Right ventricle myocardium inferior (tissue), 1 donor: ENCODE measurements around the gene SLF2. TPM values are rescaled to one million over a fixed set of nuclear protein-coding genes. Genes with fewer than 3 reads are reported as not detected.

ENCODE experiments used
- ATAC-seq: fragments of 200-7000 bp; cut with Tn5 transposase; one replicate; pipeline ENCODE4 v1.9.1; 2020; ENCODE audit warnings: mild to moderate bottlenecking, moderate library complexity
- DNase-seq: peaks from one replicate; pipeline ENCODE4 v3.0.0; 2021; ENCODE audit errors: missing footprints
- intact Hi-C: fragments of 100-400 bp; cut with DNase I; formaldehyde crosslinking; loops from one replicate; pipeline ENCODE4 v1.11.0; 2022
- long read RNA-seq: library from polyadenylated mRNA; unstranded; transcript quantifications from one replicate; pipeline ENCODE4 v2.0.0, GENCODE V29; 2021
- total RNA-seq: library from RNA; stranded (reverse); fragmentation: NEBNext Ultra II Directional; extraction: Animal tissue kit (Norgen Biotek cat#: 25700); gene quantifications from one replicate; pipeline ENCODE4 v1.2.1, GENCODE V29; 2021
- donor health status: DM: no; HTN: yes; CAD: no; lungs with severe emphysema.

The SLF2 gene, protein sequence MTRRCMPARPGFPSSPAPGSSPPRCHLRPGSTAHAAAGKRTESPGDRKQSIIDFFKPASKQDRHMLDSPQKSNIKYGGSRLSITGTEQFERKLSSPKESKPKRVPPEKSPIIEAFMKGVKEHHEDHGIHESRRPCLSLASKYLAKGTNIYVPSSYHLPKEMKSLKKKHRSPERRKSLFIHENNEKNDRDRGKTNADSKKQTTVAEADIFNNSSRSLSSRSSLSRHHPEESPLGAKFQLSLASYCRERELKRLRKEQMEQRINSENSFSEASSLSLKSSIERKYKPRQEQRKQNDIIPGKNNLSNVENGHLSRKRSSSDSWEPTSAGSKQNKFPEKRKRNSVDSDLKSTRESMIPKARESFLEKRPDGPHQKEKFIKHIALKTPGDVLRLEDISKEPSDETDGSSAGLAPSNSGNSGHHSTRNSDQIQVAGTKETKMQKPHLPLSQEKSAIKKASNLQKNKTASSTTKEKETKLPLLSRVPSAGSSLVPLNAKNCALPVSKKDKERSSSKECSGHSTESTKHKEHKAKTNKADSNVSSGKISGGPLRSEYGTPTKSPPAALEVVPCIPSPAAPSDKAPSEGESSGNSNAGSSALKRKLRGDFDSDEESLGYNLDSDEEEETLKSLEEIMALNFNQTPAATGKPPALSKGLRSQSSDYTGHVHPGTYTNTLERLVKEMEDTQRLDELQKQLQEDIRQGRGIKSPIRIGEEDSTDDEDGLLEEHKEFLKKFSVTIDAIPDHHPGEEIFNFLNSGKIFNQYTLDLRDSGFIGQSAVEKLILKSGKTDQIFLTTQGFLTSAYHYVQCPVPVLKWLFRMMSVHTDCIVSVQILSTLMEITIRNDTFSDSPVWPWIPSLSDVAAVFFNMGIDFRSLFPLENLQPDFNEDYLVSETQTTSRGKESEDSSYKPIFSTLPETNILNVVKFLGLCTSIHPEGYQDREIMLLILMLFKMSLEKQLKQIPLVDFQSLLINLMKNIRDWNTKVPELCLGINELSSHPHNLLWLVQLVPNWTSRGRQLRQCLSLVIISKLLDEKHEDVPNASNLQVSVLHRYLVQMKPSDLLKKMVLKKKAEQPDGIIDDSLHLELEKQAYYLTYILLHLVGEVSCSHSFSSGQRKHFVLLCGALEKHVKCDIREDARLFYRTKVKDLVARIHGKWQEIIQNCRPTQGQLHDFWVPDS
- total RNA-seq, result 17.0 TPM
- long read RNA-seq, partial matches to known transcripts, result 2 of 6 reads
- long read RNA-seq, other reads (novel, unspliced or antisense), result 4 of 6 reads

DNA sequence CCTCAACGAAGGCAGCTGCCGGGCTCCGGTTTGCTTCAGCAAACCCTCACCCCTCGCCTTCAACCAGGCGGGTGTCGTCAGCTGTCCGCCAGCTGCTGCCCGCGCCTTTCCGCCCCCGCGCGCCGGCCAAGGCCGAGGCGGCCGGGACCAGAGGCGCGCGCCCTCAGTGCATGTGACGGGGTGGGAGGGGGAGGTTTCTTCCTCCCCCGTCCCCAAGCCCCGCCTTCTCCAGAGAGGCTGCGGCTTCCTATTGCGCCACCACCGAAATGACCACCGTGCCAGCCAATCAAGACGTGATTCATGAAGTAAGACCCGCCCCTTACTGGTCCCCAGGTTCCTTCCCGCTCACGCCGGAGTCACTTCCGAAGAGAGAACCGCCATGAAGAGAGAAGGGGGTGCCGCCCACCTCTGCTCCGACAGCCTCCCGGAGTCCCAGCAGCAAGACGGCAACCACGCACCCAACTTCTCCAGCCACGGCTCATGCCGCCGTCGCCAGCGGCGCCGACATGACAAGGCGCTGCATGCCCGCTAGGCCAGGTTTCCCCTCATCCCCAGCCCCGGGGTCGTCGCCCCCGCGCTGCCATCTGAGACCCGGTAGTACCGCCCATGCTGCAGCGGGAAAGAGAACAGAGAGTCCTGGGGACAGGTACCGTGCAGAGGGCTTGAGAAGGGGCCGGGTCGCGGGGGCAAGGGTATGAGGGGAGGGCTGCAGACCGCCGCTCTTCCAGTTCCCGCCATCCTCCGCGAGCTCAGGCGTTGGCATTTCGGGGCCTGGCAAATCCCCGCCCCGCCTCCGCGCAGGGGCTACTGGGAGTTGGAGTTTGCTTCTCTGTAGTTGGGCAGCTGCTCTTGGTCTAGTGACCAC is at the start of gene SLF2:
SLF2 (plus strand) TSS at position 359 of the 865 bp plus-strand sequence; CDS start at position 507, 148 bp downstream.
- peak; percentile 98 for ATAC-seq
- intact Hi-C loops, result no loop called here
- DNase-seq, result peak; percentile 98

- ATAC-seq, result no peak
- intact Hi-C loops, result no loop called here
- DNase-seq, result peak; percentile 65
Measured at GRCh38 chr10:100863433-100863832, 49.3 kb upstream of the SLF2 start.

- ATAC-seq, result no peak
- peak; percentile 56 for DNase-seq
- intact Hi-C loops, result no loop called here
Measured at GRCh38 chr10:100864036-100864885, 48.5 kb upstream of the SLF2 start.

DNA sequence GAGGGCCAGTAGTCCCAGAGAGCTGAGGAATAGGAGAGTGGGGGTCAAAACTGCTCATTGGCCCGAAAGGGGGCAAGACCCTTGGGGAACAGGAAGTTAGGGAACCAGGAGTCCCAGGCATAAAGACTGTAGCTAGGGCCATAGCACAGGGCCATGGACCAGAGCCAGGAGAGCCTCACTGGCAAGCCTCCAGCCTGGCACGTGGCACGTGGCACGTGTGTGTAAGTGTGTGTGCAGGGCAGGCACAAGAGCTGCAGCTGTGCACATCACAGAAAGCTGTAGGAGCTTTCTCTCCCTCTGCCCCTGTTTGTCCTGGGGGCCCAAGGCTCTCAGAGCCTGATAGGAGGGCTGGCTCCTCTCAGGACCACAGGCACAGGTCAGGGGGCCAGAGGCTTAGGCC is 47.8 kb upstream of the SLF2 start:
- ATAC-seq, result no peak
- intact Hi-C loops, result no loop called here
- DNase-seq, result peak; percentile 28

GRCh38 chr10:100866010-100866409 is 46.8 kb upstream of the SLF2 start:
- intact Hi-C loops, result no loop called here
- ATAC-seq (no peak), DNase-seq (peak; percentile 37)

- intact Hi-C loops, result no loop called here
- no peak for ATAC-seq
- peak; percentile 59 for DNase-seq
Measured at GRCh38 chr10:100866575-100867098, 46.1 kb upstream of the SLF2 start.

DNA sequence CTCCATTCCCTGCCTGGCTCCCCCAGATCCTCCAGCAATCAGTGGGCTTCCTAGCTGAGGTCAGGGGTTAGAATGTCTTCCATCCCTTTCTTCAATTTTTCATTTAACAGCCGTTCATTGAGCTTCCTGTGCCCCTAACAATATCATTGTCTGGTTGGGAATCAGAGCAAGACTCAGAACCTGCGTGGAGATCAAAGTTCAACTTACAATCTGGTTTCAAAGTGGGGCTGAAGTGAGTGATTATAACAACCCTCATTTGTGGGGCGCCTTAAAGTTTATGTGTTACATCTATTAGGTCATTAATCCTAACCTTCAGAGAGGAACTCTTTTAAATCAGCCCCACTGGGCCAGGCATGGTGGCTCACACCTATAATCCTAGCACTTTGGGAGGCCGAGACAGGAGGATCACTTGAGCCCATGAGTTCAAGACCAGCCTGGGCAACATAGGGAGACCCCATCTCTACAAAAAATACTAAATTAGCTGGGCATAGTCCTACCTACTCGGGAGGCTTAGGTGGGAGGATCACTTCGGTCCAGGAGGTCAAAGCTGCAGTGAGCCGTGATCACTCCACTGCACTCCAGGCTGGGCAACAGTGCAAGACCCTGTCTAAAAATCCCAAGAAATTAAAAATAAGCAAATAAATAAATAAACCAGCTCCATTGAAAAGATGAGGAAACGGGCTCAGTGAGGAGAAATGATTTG is 45.4 kb upstream of the SLF2 start:
- ATAC-seq (no peak), DNase-seq (no peak)
- intact Hi-C loops, result no loop called here

DNA sequence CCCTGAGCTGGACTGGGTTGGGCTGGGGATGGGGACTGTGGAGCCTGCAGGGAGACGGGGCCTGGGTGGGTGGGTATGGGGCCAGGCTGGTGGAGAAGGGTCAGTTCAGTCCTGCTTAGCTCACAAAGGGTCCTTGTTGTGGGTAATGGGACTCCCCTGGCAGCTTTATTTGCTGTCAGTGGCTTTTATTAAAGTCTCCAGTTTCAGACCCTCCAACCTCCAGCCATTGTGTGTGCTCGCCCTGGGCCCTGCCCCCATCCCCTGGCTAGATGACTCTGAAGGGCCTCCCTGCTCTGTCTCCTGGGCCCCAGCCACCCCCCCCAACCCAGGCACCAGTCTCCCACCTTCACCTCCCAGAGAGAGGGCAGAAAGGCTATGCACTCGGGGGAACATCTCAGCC is 44.4 kb upstream of the SLF2 start:
- ATAC-seq (peak; percentile 11), DNase-seq (no peak)
- intact Hi-C loops, result no loop called here

GRCh38 chr10:100869399-100869798 is 43.4 kb upstream of the SLF2 start:
- intact Hi-C loops, result no loop called here
- DNase-seq (no peak), ATAC-seq (no peak)

DNA sequence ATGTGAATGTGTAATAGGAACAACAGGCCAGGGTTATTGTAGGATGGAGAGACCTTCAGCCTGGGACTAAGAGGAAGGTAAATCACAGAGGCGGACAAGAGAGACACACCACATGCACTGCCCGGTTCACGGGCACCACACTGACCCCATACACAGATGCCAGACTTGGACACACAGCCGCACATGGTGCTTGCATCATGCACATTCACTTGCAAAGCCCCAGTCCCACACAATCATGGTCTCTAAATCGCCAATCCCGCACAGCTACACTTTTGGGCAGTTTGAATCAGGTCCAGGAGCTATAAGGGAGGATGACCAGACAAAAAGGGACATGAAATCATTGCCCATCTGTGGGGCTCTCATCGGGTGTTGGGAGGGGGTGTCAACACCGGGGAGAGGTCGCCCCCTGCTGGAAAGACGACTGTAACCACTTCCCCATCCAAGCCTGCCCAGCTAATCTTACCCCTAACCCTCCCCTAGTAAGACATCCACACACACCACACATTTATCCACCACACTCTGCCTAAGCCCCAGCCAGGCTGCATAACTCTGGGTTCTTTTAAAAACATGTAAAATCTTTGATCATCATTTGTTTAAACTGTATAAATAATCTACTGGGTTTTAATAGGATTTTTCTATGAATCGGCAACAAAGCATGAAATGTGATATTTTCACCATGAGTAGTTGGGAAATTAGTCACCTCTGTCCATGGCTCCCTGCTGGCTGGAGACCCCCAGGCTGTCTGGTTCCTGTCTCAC is 40.5 kb upstream of the SLF2 start:
- DNase-seq, result peak; percentile 23
- no peak for ATAC-seq
- intact Hi-C loops, result loop anchor here (10.0 kb wide), 1 partner anchor 197 kb away; no protein-coding TSS in a partner anchor

- no peak for DNase-seq
- intact Hi-C loops, result loop anchor here (10.0 kb wide), 1 partner anchor 198 kb away; no protein-coding TSS in a partner anchor
- no peak for ATAC-seq
Measured at GRCh38 chr10:100873146-100873826, 39.5 kb upstream of the SLF2 start.

DNA sequence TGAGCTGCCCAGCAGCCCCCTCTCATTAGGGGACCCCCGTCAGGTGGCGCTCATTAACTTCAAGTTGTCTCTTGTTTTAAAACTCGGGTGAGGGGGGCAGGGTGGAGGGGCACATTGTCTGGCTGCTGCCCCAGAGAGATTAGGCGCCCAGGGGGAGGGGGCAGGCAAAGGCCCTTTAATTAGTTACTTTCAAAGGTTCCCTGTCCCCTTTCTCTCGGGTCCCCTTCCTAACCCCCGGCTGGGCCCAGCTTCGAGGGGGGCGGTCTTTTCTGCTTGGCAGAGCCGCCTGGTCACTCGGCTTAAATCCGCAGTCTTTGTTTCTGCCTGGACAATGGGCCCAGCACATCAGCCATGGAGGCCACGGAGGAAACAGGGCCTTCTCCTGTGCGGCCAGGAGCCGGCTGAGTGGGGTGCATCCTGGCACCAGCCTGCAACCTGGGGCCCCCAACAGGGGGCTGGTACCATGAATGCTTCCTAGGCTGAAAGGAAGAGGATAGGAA is 38.9 kb upstream of the SLF2 start:
- intact Hi-C loops, result loop anchor here (10.0 kb wide), 1 partner anchor 199 kb away; no protein-coding TSS in a partner anchor
- peak; percentile 18 for DNase-seq
- ATAC-seq, result no peak

DNA sequence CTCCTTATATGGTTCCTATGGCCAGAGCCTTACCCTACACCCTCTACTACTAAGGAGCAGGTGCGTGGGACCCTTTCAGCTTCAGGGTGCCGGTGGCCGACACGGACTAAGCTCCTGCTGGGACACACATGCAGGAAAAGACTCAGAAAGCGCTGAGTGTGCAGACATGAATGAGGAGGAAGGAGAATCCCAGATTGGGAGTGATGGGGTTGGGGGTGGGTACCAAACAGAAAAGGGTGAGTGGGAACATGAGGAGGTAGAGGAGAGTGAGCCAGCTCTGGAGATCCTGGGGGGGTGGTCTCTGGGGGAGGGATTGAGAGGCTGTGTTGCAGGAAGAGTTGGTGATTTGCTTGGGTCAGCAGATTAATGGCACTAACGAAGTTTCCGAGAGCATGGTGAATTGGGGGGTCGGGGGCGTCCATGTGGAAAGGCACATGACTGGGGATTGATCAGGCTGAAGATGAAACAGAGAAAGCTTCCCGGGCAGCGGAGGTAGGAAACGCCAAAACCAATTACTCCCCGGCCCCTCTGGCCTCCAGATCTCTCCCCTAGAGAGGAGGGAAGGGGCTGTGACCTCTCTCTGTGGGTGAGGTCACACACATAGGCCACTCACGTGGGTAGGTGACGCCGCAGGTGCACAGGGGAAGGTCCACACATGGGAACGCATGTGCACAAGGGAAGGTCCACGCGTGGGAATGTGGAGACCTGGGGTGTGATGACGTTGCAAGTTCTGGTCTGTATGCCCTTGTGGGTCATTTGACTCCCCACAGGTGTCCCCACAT is 37.9 kb upstream of the SLF2 start:
- intact Hi-C loops, result loop anchor here (5.0 to 10.0 kb wide), 3 partner anchors 200 to 443 kb away; no protein-coding TSS in a partner anchor

More for the DNA sequence above, 37.9 kb upstream of the SLF2 start:
- ATAC-seq, result no peak
- DNase-seq, result no peak
